ENCODE measurements around the gene ANGPTL4. TPM values are rescaled to one million over a fixed set of nuclear protein-coding genes. Genes with fewer than 3 reads are reported as not detected.

The ANGPTL4 gene
- total and polyA plus RNA-seq, 9 of the 15 experiments (the other 6 are each of a cell fraction or from before 2014, with no cell fraction given), result 0.05 to 0.77 (median 0.22) TPM; not detected in 4

GRCh38 chr19:8367327-8368001 is 3.5 kb downstream of the ANGPTL4 start (continued):
- TF ChIP-seq VEZF1 (CRISPR knock-in tag; IDR thresholded peaks at IDR 0.05), result 0 out of 2 replicates have a peak, but pooled peaks have one; percentile 12
- no peak for TF ChIP-seq HEY1 (CRISPR knock-in tag; IDR thresholded peaks at IDR 0.05; ENCODE audit: borderline replicate concordance)
- TF ChIP-seq ZBTB33 (CRISPR knock-in tag; IDR thresholded peaks at IDR 0.05), result peak; percentile 76
- no peak for TF ChIP-seq MEIS2 (IDR thresholded peaks at IDR 0.05; ENCODE audit: partially characterized antibody)
- peak; percentile 96 for TF ChIP-seq ZNF24 (IDR thresholded peaks at IDR 0.05)
- peak; percentile 68 for TF ChIP-seq CEBPB (tag; IDR thresholded peaks at IDR 0.05)
- TF ChIP-seq E2F8 (IDR thresholded peaks at IDR 0.05; ENCODE audit: low read depth, partially characterized antibody), result no peak
- TF ChIP-seq TBL1XR1 (IDR thresholded peaks at IDR 0.05; ENCODE audit: low read length in 2 of 2), result peak in 1 of 2 experiments; percentile 64; a peak in 2 of 4 replicates
- no peak for TF ChIP-seq RBM22 (IDR thresholded peaks at IDR 0.05; ENCODE audit: low read depth, low read length, poor library complexity, severe bottlenecking)
- TF ChIP-seq ZNF174 (CRISPR knock-in tag; IDR thresholded peaks at IDR 0.05), result no peak
